ENCODE data around the gene RABAC1.

GRCh38 chr19:41939861-41940730 lies 19.0 kb downstream of the RABAC1 start:
- TF ChIP-seq POLR2A (IDR thresholded peaks at IDR 0.05) (no peak), CTCF (IDR thresholded peaks at IDR 0.05) (no peak), EP300 (IDR thresholded peaks at IDR 0.05) (no peak)

All from tibial nerve (tissue), 4 donors.